Measurements from ENCODE around the gene NUFIP1. TPM values are rescaled to one million over a fixed set of nuclear protein-coding genes. Genes with fewer than 3 reads are reported as not detected.

Gene NUFIP1
- total and polyA plus RNA-seq, 2 of the 8 experiments (the other 6 are each of a cell fraction or from before 2014, with no cell fraction given) = 4.6 to 16.6 TPM

- CTCF ChIA-PET (ENCODE audit: partially characterized antibody) = no interaction called here
Measured at GRCh38 chr13:44899967-44900366, 89.3 kb downstream of the NUFIP1 start.

More at GRCh38 chr13:44899967-44900366, 89.3 kb downstream of the NUFIP1 start:
- no peak for DNase-seq (ENCODE audit: low read depth in 1 of 2, low spot score in 2 of 2)
- Histone ChIP-seq H4K20me1 (replicated peaks in 1 of 2; ENCODE audit: control insufficient read depth in 1 of 2, insufficient read depth in 2 of 2, low read length in 2 of 2) (no peaks in the 10 kb centered on the region), H3K23me2 (ENCODE audit: low read depth, low read length) (no peaks in the 10 kb centered on the region), H2BK5ac (ENCODE audit: low read depth, low read length) (no peak overlapping the region), H2AK5ac (ENCODE audit: low read depth, low read length) (no peak overlapping the region), H3K56ac (replicated peaks; ENCODE audit: insufficient read length, low read depth, low read length) (no peak overlapping the region), H3K23ac (ENCODE audit: insufficient read length) (no peak overlapping the region), H3K79me1 (ENCODE audit: low read depth, low read length) (no peaks in the 10 kb centered on the region), H3K79me2 (ENCODE audit: control insufficient read depth in 1 of 2, insufficient read depth in 2 of 2, low read length in 2 of 2) (no peaks in the 10 kb centered on the region), H3K27ac (ENCODE audit: low read depth, low read length) (no peak overlapping the region), H3K27me3 (replicated peaks in 1 of 4; ENCODE audit: control insufficient read depth in 3 of 4, extremely low read depth in 1 of 4, insufficient read depth in 3 of 4, low read length in 3 of 4) (no peaks in the 10 kb centered on the region), H3K4ac (replicated peaks; ENCODE audit: insufficient read length, low read depth, low read length) (no peak overlapping the region), H3K18ac (ENCODE audit: extremely low read depth, low read length) (no peak overlapping the region), H2BK12ac (ENCODE audit: low read depth, low read length) (no peak overlapping the region), H2AFZ (ENCODE audit: low read length) (no peak overlapping the region), H3K14ac (ENCODE audit: insufficient read length) (no peak overlapping the region), H3K9me3 (ENCODE audit: insufficient read depth in 2 of 2, low read depth in 1 of 2, low read length in 1 of 2) (no peaks in the 10 kb centered on the region), H2BK120ac (replicated peaks; ENCODE audit: low read depth, low read length) (no peak overlapping the region), H2BK20ac (ENCODE audit: low read length) (no peak overlapping the region), H4K91ac (replicated peaks; ENCODE audit: insufficient read length, low read length) (no peak overlapping the region), H2BK15ac (ENCODE audit: low read length) (no peak overlapping the region), H3K36me3 (ENCODE audit: control insufficient read depth in 2 of 4, insufficient read depth in 4 of 4, low read length in 3 of 4) (no peaks in the 10 kb centered on the region), H4K8ac (ENCODE audit: extremely low read depth, insufficient read depth, low read length) (no peak overlapping the region), H3K4me1 (replicated peaks in 1 of 4; ENCODE audit: control insufficient read depth in 3 of 4, insufficient read depth in 4 of 4, low read length in 3 of 4) (0 out of 7 replicates have a peak, but pooled peaks cover 0 to 6% (median 2%) of the 10 kb centered on the region in 4 experiments), H3K9ac (replicated peaks in 1 of 4; ENCODE audit: extremely low read depth in 1 of 4, low read depth in 3 of 4, low read length in 3 of 4) (no peak overlapping the region), H4K5ac (ENCODE audit: insufficient read length, low read depth, low read length) (no peak overlapping the region), H3K4me3 (ENCODE audit: extremely low read depth in 1 of 4, insufficient read depth in 2 of 4, low read depth in 3 of 4, low read length in 4 of 4) (no peak overlapping the region), H3K4me2 (ENCODE audit: insufficient read depth in 1 of 2, low read depth in 2 of 2, low read length in 2 of 2) (no peak overlapping the region)
- FAIRE-seq = no peak
- WGBS, 2 experiments (ENCODE audit: extremely low coverage in 1 of 2, insufficient coverage in 1 of 2, insufficient read length in 1 of 2, insufficient replicate concordance in 2 of 2, low coverage in 1 of 2, low lambda C conversion rate in 2 of 2, missing lambda C conversion rate in 1 of 2) = 90% methylated on average over 2 of the region's 2 CpGs; no CpG with 5 or more reads in 1 of the 2 experiments
- no peak for TF ChIP-seq ZNF274 (IDR thresholded peaks at IDR 0.05; ENCODE audit: borderline replicate concordance, extremely low read depth, low read length)
- TF ChIP-seq TAF7 (optimal IDR thresholded peaks at IDR 0.05; ENCODE audit: borderline replicate concordance, low read depth, low read length) = no peak
- TF ChIP-seq CEBPB (IDR thresholded peaks at IDR 0.05; ENCODE audit: low read depth, low read length) = no peak
- TF ChIP-seq TCF12 (IDR thresholded peaks at IDR 0.05; ENCODE audit: low read depth, low read length) = no peak
- no peak for TF ChIP-seq JUND (IDR thresholded peaks at IDR 0.05; ENCODE audit: low read length)
- no peak for TF ChIP-seq SAP30 (IDR thresholded peaks at IDR 0.05; ENCODE audit: insufficient read depth, insufficient replicate concordance, low read length)
- TF ChIP-seq JUN (IDR thresholded peaks at IDR 0.05; ENCODE audit: low read depth, low read length) = no peak
- no peak for TF ChIP-seq TBP (IDR thresholded peaks at IDR 0.05; ENCODE audit: low read depth, low read length)
- TF ChIP-seq KDM4A (IDR thresholded peaks at IDR 0.05; ENCODE audit: low read depth, low read length, severe bottlenecking) = no peak
- no peak for TF ChIP-seq MAFK (IDR thresholded peaks at IDR 0.05; ENCODE audit: low read depth, low read length)
- no peak for TF ChIP-seq TAF1 (IDR thresholded peaks at IDR 0.05; ENCODE audit: low read depth, low read length)
- POLR2A ChIA-PET (ENCODE audit: partially characterized antibody) = no interaction called here
